ENCODE results near the gene SLC6A6.

Gene SLC6A6

GRCh38 chr3:14454639-14455310, 52.4 kb downstream of the SLC6A6 start:
- H3K27me3 ChIP-seq (ENCODE audit: insufficient read depth, low read length) = no peaks in the 10 kb centered on the region
- H3K27ac ChIP-seq (ENCODE audit: low read depth, low read length) = no peak overlapping the region
- H3K79me2 ChIP-seq (ENCODE audit: control insufficient read depth, insufficient read depth, low read length, unreplicated experiment) = no peaks in the 10 kb centered on the region
- no peak overlapping the region for H3K4me3 ChIP-seq (ENCODE audit: low read depth, low read length)
- 0 out of 2 replicates have a peak, but pooled peaks cover 5% of the 10 kb centered on the region for H3K36me3 ChIP-seq (ENCODE audit: insufficient read depth, low read length)
- peaks cover 30% of the 10 kb centered on the region for H3K4me1 ChIP-seq (ENCODE audit: control insufficient read depth, insufficient read depth, low read length, unreplicated experiment)
- H2AFZ ChIP-seq (ENCODE audit: low read length, unreplicated experiment) = no peak overlapping the region

DNA sequence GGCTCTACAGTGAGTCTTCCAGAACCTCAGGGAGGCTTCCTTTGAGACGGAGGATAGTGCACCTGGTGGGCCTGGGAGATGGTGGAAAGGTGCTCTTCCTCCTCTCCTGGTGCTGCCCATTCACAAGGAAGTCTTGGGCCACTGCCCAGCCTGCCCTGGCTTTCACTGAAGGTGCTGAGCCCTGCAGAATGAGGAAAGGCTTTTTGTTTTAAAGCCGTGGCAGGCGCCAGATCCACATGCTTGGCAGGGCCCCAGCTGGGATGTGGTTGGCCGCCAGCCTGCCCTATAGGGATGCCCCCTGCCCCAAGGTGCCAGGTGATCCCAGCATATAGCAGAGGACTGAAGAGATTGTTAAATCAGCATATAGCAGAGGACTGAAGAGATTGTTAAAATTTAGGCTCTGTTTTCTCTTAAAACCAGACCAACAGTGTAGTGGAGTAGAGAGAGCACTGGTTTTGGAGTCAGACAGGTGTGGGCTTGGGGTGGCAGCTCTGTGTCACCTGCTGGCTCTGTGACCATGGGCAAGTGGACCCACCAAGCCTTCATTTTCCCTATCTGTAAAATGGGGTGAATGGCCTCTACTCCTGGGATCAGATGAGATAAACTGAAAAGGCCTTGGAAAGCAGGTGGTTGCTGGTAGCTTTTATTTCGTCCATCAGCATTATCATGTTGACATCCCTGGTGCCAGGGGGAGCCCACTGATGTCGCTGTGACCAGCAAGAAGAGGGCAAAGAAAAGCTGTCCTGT, 53.3 kb downstream of the SLC6A6 start:
- Histone ChIP-seq H3K27me3 (ENCODE audit: insufficient read depth, low read length) (no peaks in the 10 kb centered on the region), H3K4me3 (ENCODE audit: low read depth, low read length) (no peak overlapping the region), H2AFZ (ENCODE audit: low read length, unreplicated experiment) (no peak overlapping the region), H3K36me3 (ENCODE audit: insufficient read depth, low read length) (0 out of 2 replicates have a peak, but pooled peaks cover 5% of the 10 kb centered on the region), H3K27ac (ENCODE audit: low read depth, low read length) (no peak overlapping the region), H3K79me2 (ENCODE audit: control insufficient read depth, insufficient read depth, low read length, unreplicated experiment) (no peaks in the 10 kb centered on the region), H3K4me1 (ENCODE audit: control insufficient read depth, insufficient read depth, low read length, unreplicated experiment) (peaks cover 40% of the 10 kb centered on the region)

GRCh38 chr3:14456794-14457193, 54.4 kb downstream of the SLC6A6 start:
- Histone ChIP-seq H3K27me3 (ENCODE audit: insufficient read depth, low read length) (no peaks in the 10 kb centered on the region), H3K79me2 (ENCODE audit: control insufficient read depth, insufficient read depth, low read length, unreplicated experiment) (no peaks in the 10 kb centered on the region), H3K4me1 (ENCODE audit: control insufficient read depth, insufficient read depth, low read length, unreplicated experiment) (peaks cover 44% of the 10 kb centered on the region), H3K36me3 (ENCODE audit: insufficient read depth, low read length) (no peaks in the 10 kb centered on the region), H3K4me3 (ENCODE audit: low read depth, low read length) (no peak overlapping the region), H2AFZ (ENCODE audit: low read length, unreplicated experiment) (no peak overlapping the region), H3K27ac (ENCODE audit: low read depth, low read length) (no peak overlapping the region)

DNA sequence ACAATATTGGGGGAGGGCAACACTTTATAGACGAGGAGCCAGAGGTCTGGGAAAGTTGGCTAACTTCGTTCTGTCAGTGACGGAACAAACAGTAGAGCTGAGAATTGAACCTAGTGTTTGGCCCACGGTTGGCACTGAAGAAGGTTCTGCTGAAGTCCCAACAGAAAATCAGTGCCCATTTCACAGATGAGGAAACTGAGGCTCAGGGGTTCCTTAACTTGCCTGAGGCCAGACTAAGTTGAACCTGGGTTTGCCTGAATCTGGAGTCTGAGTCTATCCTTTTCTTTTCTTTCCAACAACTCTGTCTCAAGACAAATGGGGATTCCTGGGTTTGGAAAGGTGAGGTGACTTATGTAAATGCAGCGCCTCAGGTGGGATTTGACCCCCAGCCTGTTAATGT, 55.1 kb downstream of the SLC6A6 start:
- Histone ChIP-seq H3K79me2 (ENCODE audit: control insufficient read depth, insufficient read depth, low read length, unreplicated experiment) (no peaks in the 10 kb centered on the region), H3K27me3 (ENCODE audit: insufficient read depth, low read length) (no peaks in the 10 kb centered on the region), H2AFZ (ENCODE audit: low read length, unreplicated experiment) (no peak overlapping the region), H3K36me3 (ENCODE audit: insufficient read depth, low read length) (no peaks in the 10 kb centered on the region), H3K27ac (ENCODE audit: low read depth, low read length) (no peak overlapping the region), H3K4me3 (ENCODE audit: low read depth, low read length) (no peak overlapping the region), H3K4me1 (ENCODE audit: control insufficient read depth, insufficient read depth, low read length, unreplicated experiment) (peaks cover 37% of the 10 kb centered on the region)

DNA sequence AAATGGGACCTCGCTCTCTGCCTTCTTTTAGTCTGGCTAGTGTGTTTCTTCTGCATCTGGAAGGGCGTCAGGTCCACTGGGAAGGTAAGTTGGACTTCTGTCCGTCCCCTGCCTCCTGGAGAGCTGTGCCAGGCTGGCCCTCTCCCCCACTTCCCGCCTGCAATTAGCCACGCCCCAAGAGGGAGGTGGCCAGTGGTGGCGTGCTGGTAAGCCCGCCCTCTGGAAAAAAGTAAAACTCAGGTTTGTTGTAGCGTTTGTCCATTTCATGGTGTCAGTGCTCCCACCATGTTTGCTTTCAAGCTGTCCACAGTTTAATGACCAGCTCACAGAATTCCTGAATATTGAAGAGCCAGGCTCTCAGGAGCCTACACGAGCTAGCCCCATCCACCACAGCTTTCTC, 55.6 kb downstream of the SLC6A6 start:
- Histone ChIP-seq H2AFZ (ENCODE audit: low read length, unreplicated experiment) (no peak overlapping the region), H3K27me3 (ENCODE audit: insufficient read depth, low read length) (no peaks in the 10 kb centered on the region), H3K36me3 (ENCODE audit: insufficient read depth, low read length) (no peaks in the 10 kb centered on the region), H3K4me1 (ENCODE audit: control insufficient read depth, insufficient read depth, low read length, unreplicated experiment) (peaks cover 34% of the 10 kb centered on the region), H3K4me3 (ENCODE audit: low read depth, low read length) (no peak overlapping the region), H3K79me2 (ENCODE audit: control insufficient read depth, insufficient read depth, low read length, unreplicated experiment) (no peaks in the 10 kb centered on the region), H3K27ac (ENCODE audit: low read depth, low read length) (no peak overlapping the region)

GRCh38 chr3:14458434-14459275, 56.2 kb downstream of the SLC6A6 start:
- H3K36me3 ChIP-seq (ENCODE audit: insufficient read depth, low read length) = no peaks in the 10 kb centered on the region
- no peaks in the 10 kb centered on the region for H3K79me2 ChIP-seq (ENCODE audit: control insufficient read depth, insufficient read depth, low read length, unreplicated experiment)
- H2AFZ ChIP-seq (ENCODE audit: low read length, unreplicated experiment) = no peak overlapping the region
- peaks cover 29% of the 10 kb centered on the region for H3K4me1 ChIP-seq (ENCODE audit: control insufficient read depth, insufficient read depth, low read length, unreplicated experiment)
- H3K27ac ChIP-seq (ENCODE audit: low read depth, low read length) = no peak overlapping the region
- H3K27me3 ChIP-seq (ENCODE audit: insufficient read depth, low read length) = no peaks in the 10 kb centered on the region
- no peak overlapping the region for H3K4me3 ChIP-seq (ENCODE audit: low read depth, low read length)

DNA sequence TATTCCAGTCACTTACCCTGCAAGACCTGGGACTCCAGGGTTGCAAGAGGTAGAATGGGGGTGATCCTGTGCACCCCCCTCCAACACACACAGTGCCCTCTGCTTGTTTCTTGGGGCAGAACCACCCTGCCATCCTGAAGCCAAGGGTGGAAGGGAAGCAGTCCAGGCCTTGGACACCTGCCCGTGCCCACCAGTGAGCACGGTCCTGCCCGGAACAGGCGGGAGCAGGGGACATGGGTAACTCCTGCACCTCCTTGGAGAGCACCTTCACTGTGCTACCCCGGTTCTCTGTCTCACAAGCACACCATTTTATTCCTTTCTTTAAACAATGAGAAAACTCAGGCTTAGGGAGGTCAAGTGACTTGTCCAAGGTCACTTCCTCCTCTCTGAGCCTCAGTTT, 57.0 kb downstream of the SLC6A6 start:
- H3K27ac ChIP-seq (ENCODE audit: low read depth, low read length) = no peak overlapping the region
- H3K79me2 ChIP-seq (ENCODE audit: control insufficient read depth, insufficient read depth, low read length, unreplicated experiment) = no peaks in the 10 kb centered on the region
- H3K36me3 ChIP-seq (ENCODE audit: insufficient read depth, low read length) = no peaks in the 10 kb centered on the region
- H3K4me3 ChIP-seq (ENCODE audit: low read depth, low read length) = no peak overlapping the region
- no peak overlapping the region for H2AFZ ChIP-seq (ENCODE audit: low read length, unreplicated experiment)
- H3K27me3 ChIP-seq (ENCODE audit: insufficient read depth, low read length) = no peaks in the 10 kb centered on the region
- peaks cover 28% of the 10 kb centered on the region for H3K4me1 ChIP-seq (ENCODE audit: control insufficient read depth, insufficient read depth, low read length, unreplicated experiment)

- Histone ChIP-seq H3K79me2 (ENCODE audit: control insufficient read depth, insufficient read depth, low read length, unreplicated experiment) (no peaks in the 10 kb centered on the region), H3K36me3 (ENCODE audit: insufficient read depth, low read length) (no peaks in the 10 kb centered on the region; the same call in 1 of the 2 replicates), H3K4me3 (ENCODE audit: low read depth, low read length) (no peak overlapping the region), H3K4me1 (ENCODE audit: control insufficient read depth, insufficient read depth, low read length, unreplicated experiment) (peaks cover 28% of the 10 kb centered on the region), H2AFZ (ENCODE audit: low read length, unreplicated experiment) (no peak overlapping the region), H3K27me3 (ENCODE audit: insufficient read depth, low read length) (no peaks in the 10 kb centered on the region), H3K27ac (ENCODE audit: low read depth, low read length) (peak overlapping the region; percentile 28; the same call in 1 of the 2 replicates)
Observed at GRCh38 chr3:14459787-14460186, 57.4 kb downstream of the SLC6A6 start.

GRCh38 chr3:14460342-14461005, 58.1 kb downstream of the SLC6A6 start:
- H3K4me3 ChIP-seq (ENCODE audit: low read depth, low read length) = no peak overlapping the region
- no peaks in the 10 kb centered on the region; the same call in 1 of the 2 replicates for H3K36me3 ChIP-seq (ENCODE audit: insufficient read depth, low read length)
- no peaks in the 10 kb centered on the region for H3K27me3 ChIP-seq (ENCODE audit: insufficient read depth, low read length)
- H3K4me1 ChIP-seq (ENCODE audit: control insufficient read depth, insufficient read depth, low read length, unreplicated experiment) = peaks cover 28% of the 10 kb centered on the region
- peak overlapping the region; percentile 28; the same call in 1 of the 2 replicates for H3K27ac ChIP-seq (ENCODE audit: low read depth, low read length)
- H3K79me2 ChIP-seq (ENCODE audit: control insufficient read depth, insufficient read depth, low read length, unreplicated experiment) = no peaks in the 10 kb centered on the region
- no peak overlapping the region for H2AFZ ChIP-seq (ENCODE audit: low read length, unreplicated experiment)

All from ACC112 (cell line).